OCI-LY1 (cell line): ENCODE measurements around the gene MTOR.

Experiments used
- CTCF ChIP-seq: fragments of 200-600 bp; sonication (generic), shearing (Covaris generic); IDR thresholded peaks from 2 replicates; pipeline ENCODE4 v1.5.1; 2017; ENCODE audit warnings: mild to moderate bottlenecking, antibody characterized with exemption, low read length, moderate library complexity, mixed read lengths
- EZH2 ChIP-seq: fragments of 200-600 bp; sonication (generic), shearing (Covaris generic); IDR thresholded peaks from 2 replicates; pipeline ENCODE4 v1.8.0; 2017; ENCODE audit warnings: borderline replicate concordance, mixed run types, mild to moderate bottlenecking, antibody characterized with exemption, low read length, moderate library complexity, mixed read lengths

DNA sequence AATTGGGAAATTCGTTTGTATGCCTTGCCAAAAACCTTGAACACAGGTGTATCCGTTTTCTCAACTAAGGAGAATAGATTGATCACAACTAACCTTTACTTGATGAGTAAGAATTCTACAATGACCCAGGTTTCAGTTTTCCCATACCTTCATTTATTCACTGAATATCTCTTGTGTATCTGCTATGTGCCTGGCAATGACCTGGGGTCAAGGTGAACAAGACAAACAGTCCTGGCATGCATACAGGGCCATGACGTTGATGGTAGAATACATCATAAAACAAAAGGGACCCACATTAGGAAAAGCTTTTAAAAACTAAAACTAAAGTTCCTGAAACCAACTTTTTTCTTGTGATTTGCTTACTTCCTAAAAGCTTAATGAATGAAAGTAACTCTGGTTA lies 130.5 kb downstream of the MTOR start:
- TF ChIP-seq EZH2 (no peak), CTCF (no peak)
